ENCODE data around the gene SORCS2.

- TF ChIP-seq EZH2 (IDR thresholded peaks at IDR 0.05; ENCODE audit: borderline replicate concordance, insufficient read depth, low read depth, low read length, poor library complexity, severe bottlenecking) (no peak), CTCF (IDR thresholded peaks at IDR 0.05) (no peak)
Measured at GRCh38 chr4:7238300-7238960, 46.1 kb downstream of the SORCS2 start.
